ENCODE data around the gene IMMP2L.
"Not testable (repeated sequence)": the region's sequence is repeated elsewhere in the genome, so short reads cannot be mapped to it uniquely, and the experiment has no call there.

The IMMP2L gene

DNA sequence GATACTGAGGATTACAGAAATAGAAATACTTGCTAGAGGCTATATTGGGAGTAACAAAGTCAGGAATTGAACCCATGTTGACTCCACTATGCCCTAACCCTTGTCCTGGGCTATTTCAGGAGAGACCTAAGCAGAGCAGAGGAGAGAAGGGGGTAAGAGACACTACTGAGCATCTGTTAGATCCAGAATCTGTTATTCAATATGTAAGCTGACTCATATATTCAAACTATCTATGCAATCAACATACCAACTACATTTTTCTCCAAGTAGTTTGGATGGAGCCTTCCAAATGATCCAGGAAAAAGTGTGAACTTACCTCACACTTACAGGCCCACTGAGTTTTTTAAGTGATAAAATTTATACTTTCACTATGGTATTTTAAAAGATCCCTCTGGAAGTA is 216.1 kb downstream of the IMMP2L start:
- DNase-seq (ENCODE audit: low read depth in 2 of 2, low spot score in 1 of 2), result no peak

DNA sequence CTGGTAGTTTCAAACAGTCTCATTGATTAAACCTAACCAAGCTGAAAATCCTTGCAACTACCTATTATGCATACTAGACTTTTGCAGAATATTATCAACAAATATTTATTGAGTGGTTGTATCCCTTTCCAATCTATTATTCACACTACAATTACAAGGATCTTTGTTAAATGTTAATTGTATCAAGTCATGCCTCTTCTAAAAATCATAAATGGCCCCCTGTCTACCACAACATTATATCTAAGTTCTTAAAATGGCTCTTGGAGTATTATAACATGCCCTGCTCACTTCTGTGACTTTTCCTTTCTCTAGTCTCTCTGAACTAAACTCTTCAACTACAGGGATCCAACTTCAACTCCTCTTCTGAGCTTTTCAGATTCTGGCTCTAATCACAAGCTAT is 219.3 kb downstream of the IMMP2L start:
- no peak for DNase-seq (ENCODE audit: low read depth in 2 of 2, low spot score in 1 of 2)

DNA sequence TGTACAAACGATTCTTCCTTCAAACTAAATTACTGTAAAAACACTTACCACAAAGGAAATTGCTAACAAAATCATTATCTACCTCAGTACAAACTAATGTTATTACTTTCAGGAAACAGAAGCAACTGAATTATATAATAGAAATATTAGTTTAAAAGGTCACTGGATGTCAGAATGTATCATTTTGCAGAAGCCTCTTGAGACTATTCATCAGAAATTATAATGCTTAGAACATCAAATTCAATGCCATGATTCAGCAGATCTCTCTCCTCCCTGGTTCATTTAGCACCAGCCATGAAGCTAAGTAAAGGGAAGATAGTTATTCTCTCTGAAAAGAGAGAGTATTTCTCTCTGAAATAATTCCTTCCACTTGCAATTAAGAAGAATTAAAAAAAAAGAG is 223.3 kb downstream of the IMMP2L start:
- DNase-seq (ENCODE audit: low read depth in 2 of 2, low spot score in 1 of 2), result no peak

DNA sequence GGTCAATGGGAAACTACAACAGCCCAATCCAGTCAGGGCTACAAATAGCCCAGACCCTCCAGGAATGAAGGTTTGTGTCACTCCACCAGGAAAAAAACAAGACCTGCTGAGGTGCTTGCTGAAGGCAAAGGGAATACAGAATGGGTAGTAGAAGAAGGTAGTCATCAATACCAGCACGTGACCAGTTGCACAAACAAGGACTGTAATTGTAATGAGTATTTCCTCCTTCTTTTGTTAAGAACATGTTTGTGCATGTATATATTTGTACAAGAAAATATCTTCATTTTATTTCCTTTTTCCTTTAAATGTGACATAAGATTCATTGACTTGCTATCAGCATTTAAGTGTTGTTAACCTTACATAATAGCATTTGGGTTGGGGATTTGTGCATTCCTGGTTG is 229.3 kb downstream of the IMMP2L start:
- DNase-seq (ENCODE audit: low read depth in 2 of 2, low spot score in 1 of 2), result no peak

DNA sequence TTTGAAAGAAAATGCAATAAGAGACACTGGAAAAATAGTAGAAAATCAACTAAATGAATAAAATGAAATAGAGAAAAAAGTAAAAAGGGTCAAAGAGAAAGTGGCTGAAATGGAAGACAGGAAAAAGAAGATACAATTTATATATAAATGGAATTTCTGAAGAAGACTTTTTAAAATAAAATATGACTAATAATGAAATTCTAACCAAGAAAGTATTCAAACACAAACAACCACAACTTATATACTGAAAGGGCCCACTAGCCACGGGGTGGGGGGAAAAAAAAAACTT is 232.1 kb downstream of the IMMP2L start:
- DNase-seq (ENCODE audit: low read depth in 2 of 2, low spot score in 1 of 2), result no peak

DNA sequence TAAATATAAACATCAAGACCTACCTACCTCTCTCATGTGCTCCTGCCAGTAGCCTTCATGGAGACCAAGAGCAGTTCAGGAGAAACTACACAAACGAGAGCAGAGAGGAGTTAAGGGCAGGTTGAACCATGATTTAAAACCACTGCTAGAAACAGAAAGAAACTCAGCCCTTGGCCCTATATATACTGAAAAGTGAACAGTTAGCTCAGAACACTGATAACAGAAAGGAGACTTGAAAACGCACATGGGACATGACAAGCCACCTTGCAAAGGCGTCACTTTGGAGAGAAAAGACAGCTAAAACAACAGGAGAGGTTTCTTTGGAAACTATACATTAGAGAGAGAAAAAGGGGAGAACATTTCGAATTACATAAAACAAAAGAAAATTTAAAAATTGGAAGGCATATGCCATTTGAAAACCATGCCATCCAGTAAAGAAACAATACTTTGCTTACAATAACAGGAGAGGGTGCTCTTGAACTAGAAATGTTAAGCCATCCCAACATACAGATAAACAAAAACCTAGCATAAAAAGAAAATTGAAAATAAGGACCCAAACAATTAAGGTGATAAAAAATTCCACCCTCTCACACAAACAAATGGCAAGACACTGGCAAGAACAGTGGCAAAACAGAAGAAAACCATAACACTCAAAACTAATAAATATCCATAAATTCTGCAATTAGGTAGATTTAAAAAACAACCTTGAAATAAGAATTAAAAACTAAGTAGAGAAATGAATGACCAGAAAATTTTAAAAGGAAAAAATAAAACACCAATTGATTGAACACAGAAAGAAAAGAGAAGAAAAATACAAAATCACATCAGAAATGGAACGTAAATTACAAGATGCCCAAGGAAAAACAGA is 232.7 kb downstream of the IMMP2L start:
- DNase-seq (ENCODE audit: low read depth in 2 of 2, low spot score in 1 of 2), result no peak

DNA sequence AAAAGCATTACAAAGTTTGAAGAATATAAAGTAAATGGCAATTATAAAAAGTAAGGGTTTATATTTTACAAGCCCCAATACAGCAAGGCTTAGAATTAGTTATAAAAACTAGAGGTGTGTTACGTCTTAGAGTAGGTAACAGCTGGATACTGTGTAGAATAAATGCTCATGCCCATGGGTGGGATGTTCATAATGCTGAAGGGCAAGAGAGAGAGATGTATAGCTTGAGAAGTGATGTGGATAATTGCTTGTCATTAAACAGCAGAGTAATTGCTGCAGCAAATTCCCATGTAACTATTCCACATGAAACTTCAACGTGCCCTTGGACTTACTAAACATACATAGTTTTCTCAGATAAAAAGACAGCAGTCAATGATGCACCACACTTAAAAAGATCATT is 233.8 kb downstream of the IMMP2L start:
- DNase-seq (ENCODE audit: low read depth in 2 of 2, low spot score in 1 of 2), result no peak

DNA sequence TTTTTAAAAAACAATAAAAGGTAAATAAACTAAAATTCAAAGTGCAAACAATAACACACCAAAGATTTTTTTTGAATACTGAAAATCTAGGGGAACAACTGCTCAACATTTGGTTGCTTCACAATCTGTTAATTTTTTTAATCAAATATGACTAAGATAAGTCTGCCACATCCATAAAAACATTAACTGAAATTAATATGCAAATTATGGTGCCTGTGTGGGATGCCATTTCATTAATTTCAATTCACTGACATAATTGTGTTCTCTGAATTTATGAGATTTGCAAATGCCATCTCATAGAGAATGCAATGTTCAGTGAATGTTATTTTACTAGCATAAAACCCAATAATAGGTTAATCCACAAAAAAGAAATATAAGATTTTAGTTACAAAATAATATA is 237.5 kb downstream of the IMMP2L start:
- no peak for DNase-seq (ENCODE audit: low read depth in 2 of 2, low spot score in 1 of 2)

DNA sequence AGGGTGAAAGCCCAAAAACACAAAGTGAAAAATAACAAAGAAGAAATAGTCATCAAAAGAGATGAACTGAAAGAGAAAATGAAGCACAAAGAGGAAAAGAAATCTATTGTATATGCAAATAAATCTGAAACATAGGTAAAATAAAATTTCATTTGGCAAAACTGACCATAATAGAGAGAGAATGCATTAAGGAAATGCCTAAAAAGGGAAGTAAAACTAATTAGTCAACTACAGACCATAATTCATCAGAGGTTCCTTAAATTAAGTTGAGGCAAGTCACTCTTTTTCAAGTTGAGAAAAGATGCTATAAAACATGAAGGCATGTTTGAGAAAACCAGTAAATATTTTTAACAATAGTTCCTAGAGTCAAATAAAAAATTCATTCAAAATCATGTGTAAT is 238.1 kb downstream of the IMMP2L start:
- DNase-seq (ENCODE audit: low read depth in 2 of 2, low spot score in 1 of 2), result no peak

DNA sequence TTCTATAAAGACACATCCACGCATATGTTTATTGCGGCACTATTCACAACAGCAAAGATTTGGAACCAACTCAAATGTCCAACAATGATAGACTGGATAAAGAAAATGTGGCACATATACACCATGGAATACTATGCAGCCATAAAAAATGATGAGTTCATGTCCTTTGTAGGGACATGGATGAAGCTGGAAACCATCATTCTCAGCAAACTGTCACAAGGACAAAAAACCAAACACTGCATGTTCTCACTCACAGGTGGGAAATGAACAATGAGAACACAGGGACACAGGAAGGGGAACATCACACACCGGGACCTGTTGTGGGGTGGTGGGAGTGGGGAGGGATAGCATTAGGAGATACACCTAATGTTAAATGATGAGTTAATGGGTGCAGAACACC is 238.6 kb downstream of the IMMP2L start:
- not testable (repeated sequence) for DNase-seq (ENCODE audit: low read depth in 2 of 2, low spot score in 1 of 2)

DNA sequence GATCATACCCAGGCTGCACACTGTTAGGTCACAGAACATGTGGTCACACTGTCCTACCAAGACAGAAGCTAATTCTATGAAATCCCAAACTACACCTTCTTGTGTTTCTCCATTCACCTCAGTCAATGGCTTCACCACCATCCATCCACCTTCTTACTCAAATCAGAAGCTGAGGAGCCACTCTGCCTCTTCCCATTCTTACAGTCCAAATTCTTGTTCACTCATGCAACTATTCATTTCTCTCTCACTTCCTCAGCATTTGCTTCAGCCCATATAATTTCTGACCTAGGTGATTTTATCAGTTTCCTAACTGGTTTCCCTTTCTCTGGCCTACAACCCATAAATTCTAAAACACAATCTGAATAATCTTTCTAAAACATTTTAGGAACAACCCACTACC is 242.2 kb downstream of the IMMP2L start:
- no peak for DNase-seq (ENCODE audit: low read depth in 2 of 2, low spot score in 1 of 2)

DNA sequence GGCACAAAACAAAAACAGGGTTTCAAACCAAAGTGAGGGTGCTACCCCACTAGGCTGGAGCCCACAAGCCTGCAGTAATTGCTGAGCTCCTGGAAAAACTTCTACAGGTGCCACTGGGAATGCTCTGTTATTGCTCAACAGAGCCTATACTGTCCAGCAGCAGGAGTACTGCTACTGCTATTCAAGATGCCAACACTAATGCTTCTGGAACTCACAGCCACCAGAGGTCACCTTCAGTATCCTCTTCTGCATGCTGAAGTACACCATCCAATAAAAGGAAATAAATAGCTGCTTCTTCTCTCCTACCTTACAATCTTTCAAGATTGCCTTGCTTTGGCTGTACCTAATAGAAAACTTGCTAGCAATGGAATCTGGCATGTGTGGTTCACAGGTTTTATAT is 249.3 kb downstream of the IMMP2L start:
- no peak for DNase-seq (ENCODE audit: low read depth in 2 of 2, low spot score in 1 of 2)

DNA sequence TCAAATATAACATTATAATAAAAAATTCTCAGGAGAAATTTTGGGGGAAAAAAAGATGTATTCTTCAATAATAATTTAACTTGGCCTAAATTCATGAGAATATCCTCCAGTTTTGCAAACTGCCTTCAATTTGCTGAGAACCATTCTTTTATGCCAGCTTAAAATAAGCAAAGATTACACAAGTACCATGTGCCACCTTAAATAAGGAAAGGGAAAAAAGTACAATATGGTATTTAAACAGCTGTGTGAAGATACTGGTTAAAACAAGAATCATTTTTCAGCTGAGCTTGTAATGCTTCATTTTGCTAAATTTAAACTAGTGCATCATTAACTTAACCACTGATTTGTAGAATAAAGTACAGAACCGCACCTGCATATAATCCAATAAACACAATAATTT is 253.6 kb downstream of the IMMP2L start:
- DNase-seq (ENCODE audit: low read depth in 2 of 2, low spot score in 1 of 2), result no peak

DNA sequence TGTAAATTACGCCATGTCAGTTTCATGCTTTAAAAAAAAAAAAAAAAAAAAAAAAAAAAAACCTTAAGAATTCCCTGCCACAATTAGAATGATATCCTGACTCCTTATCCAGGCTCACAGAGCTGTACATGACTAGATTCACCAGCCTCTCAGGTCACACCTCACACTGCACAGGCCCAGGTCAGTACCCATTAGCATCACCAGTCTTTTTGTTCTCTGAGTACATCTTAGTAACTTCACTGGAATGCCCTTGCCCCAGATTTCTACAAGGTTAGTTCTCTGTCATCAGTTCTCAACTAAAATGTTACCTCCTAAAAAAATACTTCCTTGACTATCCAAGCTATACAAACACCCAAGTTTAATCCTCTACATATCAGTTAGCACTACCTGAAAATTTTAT is 260.4 kb downstream of the IMMP2L start:
- DNase-seq (ENCODE audit: low read depth in 2 of 2, low spot score in 1 of 2), result no peak

DNA sequence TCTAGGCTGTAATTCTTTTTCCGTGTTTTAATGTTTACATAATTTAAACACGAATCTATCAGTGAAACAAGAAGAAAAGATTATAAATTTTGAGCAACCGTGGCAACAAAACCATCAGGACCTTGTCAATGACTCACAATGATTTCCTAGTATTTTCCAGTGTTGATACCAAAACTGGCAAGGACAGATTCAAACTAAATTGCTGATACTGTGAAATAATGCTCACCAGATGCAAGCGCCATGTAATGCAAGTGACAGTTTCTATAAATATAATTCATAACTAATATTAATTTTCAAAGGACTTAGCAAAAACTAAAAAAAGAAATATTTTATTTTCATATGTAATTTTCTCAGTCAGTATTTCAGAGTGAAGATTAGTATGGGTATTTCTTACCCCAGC is 267.8 kb downstream of the IMMP2L start:
- no peak for DNase-seq (ENCODE audit: low read depth in 2 of 2, low spot score in 1 of 2)

DNA sequence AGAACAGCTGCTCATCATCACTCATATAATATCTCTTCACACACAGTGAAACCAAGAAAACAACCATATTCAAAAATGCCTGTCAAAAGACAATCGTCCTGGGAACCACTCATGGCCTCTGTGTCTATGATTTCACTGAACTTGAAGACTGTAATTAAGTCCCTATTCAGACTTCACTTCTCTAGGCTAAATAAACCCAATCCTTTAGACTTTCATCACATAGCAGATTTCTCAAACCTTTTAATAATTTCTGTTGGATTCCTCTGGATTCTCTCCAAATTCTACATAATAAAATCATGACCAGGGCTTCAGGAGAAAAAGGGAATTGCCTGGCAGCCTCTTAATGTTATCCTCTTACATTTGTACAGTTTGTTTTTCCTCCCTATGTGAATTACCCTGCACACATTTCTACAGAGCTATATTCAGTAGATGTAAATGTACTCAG is 270.2 kb downstream of the IMMP2L start:
- DNase-seq (ENCODE audit: low read depth in 2 of 2, low spot score in 1 of 2), result no peak

DNA sequence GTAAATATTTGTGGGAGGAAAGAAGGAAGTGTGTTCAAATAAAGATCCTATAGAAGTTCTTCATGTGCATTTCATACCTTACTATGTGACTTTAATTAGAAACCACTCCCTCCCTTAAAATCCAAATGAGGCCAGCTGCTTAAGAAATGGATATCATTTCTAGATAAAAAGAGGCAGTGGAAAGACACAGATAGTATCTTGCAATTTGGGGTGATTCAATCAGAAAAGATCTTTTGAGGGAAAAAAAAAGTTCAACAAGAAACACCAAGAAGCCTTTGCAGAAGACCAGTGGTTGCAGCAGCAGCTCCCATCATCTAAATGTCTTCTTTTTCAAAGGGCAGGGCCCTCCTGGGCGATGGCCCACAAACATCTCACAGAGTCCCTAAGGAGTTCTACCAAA is 271.3 kb downstream of the IMMP2L start:
- no peak for DNase-seq (ENCODE audit: low read depth in 2 of 2, low spot score in 1 of 2)

DNA sequence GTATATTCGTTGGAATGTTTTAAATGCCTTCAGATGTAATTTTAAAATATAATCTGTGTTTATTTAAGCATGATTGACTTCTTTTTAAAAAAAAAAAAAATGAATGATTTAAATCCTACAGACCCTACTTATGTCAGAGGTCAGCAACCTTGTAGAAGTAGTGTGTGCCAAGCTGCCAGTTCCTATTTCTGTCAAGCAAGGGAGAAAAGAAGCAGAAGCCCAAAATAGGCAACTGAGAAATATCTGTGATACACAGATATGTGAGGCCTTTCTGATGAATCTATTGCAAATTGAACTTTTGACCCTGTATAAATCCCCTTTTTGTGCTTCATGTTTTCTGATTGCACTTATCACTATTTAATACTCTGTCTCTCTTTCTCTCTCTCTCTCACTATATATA is 271.9 kb downstream of the IMMP2L start:
- no peak for DNase-seq (ENCODE audit: low read depth in 2 of 2, low spot score in 1 of 2)

DNA sequence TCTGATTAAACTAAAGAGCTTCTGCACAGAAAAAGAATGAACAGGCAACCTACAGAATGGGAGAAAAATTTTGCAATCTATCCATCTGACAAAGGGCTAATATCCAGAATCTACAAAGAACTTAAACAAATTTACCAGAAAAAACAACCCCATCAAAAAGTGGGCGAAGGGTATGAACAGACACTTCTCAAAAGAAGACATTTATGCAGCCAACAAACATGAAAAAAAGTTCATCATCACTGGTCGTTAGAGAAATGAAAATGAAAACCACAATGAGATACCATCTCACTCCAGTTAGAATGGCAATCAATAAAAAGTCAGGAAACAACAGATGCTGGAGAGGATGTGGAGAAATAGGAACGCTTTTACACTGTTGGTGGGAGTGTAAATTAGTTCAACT is 273.9 kb downstream of the IMMP2L start:
- DNase-seq (ENCODE audit: low read depth in 2 of 2, low spot score in 1 of 2), result not testable (repeated sequence)

DNA sequence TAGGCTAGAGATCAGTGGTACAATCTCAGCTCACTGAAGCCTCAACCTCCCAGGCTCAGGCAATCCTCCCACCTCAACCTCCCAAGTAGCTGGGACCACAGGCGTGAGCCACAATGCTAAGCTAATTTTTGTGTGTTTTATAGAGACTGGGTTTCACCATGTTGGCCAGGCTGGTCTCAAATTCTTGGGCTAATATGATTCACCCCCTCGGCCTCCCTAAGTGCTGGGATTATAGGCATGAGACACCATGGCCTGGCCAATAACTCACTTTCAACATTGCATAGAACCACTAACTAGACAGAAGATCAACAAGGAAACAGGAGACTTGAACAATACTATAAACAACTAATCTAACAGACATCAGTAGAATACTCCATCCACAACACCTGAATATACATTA is 279.7 kb downstream of the IMMP2L start:
- no peak for DNase-seq (ENCODE audit: low read depth in 2 of 2, low spot score in 1 of 2)

DNA sequence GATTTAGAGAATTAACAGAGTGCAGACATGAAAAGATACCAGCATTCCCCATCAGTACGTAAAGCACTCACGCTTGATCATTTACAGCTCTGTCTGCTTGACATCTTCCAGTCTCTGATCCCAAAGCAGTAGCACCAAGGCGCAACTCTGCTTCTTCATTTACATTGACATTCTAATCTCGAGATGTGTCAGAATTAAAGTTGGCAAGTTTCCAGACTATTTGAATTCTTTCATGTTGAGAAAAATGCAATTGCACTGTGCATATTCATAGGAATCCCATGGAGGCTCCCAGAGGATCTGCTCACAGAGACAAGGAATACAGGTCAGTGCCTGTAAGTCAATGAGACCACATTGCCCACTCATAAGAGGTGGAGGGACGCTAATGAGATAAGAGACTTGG is 287.4 kb downstream of the IMMP2L start:
- DNase-seq (ENCODE audit: low read depth in 2 of 2, low spot score in 1 of 2), result no peak

DNA sequence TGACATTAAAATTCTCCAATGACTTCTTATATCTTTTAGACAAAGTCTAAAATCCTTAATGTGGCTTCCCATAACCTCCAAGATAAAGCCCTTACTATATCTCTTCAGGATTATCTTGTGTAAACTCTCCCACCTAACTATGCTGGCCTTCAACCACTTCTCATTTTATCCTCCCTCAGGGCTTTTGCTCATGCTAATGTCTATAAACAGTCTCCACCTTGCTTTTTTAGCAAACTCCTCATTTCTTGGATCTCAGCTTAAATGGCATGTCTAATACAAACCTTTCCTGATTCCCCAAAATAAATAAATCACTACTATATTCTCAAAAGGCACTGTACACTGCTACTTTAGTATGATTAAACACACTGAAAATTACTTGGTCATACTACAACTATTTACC is 290.2 kb downstream of the IMMP2L start:
- DNase-seq (ENCODE audit: low read depth in 2 of 2, low spot score in 1 of 2), result no peak

DNA sequence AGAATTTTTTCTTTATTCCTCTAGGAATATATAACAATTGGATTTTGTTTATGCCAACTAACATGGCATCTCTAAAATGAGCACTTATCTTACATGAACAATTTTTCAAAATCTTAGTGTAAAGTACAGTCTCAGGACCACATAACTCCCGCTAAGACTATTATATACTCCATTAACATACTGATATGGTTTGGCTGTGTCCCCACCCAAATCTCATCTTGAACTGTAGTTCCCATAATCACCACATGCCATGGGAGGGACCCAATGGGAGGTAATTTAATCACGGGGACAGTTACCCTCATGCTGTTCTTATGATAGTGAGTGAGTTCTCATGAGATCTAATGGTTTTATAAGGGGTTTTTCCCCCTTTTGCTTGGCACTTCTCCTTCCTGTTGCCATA is 291.5 kb downstream of the IMMP2L start:
- not testable (repeated sequence) for DNase-seq (ENCODE audit: low read depth in 2 of 2, low spot score in 1 of 2)

DNA sequence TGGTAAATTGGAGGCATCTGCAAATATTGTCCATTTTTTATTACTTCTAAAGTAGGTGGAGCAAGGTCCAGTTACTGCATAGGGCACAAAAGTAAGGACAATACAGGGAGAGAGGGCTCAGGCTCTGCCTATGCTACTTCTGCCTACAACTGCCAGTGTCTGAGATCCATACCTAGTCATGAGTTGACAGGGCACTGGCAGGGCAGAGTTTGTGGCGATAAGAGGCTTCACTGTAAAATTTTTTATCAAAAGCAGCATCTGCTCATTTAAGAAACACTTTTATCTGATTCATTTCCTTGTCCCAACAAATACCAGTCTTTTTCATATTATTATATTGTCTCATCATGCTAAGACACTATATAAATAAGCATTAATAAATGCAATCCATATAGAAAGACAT is 293.4 kb downstream of the IMMP2L start:
- no peak for DNase-seq (ENCODE audit: low read depth in 2 of 2, low spot score in 1 of 2)

Measured in stimulated activated CD8-positive, alpha-beta memory T cell treated with anti-CD3 and anti-CD28 coated beads, Interleukin-4, amount 100 ng/mL, for 1 hour (primary cell).